HepG2 (cell line): ENCODE measurements around the gene DUS1L. TPM values are rescaled to one million over a fixed set of nuclear protein-coding genes. Genes with fewer than 3 reads are reported as not detected.

Experiments used
- CREB1 ChIP-seq, 2 experiments: fragments of 450-650 bp in 1 of 2; IDR thresholded peaks; 2 replicates each; pipeline ENCODE4 v1.6.1; 2016 to 2017; ENCODE audit warnings: control low read depth in 1 of 2, mild to moderate bottlenecking in 1 of 2, missing compliant biosample characterization in 1 of 2, missing genetic modification characterization in 1 of 2
- CSRNP1 ChIP-seq: sonication (generic); formaldehyde crosslinking; IDR thresholded peaks from 2 replicates; pipeline ENCODE4 v1.8.1; 2023; ENCODE audit warnings: mild to moderate bottlenecking, missing genetic modification reagents
- GLMP ChIP-seq: sonication (generic); formaldehyde crosslinking; IDR thresholded peaks from 2 replicates; pipeline ENCODE4 v1.9.0; 2021; ENCODE audit warnings: missing genetic modification reagents, mild to moderate bottlenecking, borderline replicate concordance
- NR2F6 ChIP-seq, 2 experiments: IDR thresholded peaks; 2 replicates each; pipeline ENCODE4 v1.6.1; 2016; ENCODE audit warnings: antibody characterized with exemption in 1 of 2, mild to moderate bottlenecking in 1 of 2
- SNAPC4 ChIP-seq: sonication (generic); formaldehyde crosslinking; IDR thresholded peaks from 2 replicates; pipeline ENCODE4 v1.4.0; 2020; ENCODE audit warnings: mild to moderate bottlenecking, missing genetic modification reagents
- YEATS2 ChIP-seq: sonication (generic); formaldehyde crosslinking; IDR thresholded peaks from 2 replicates; pipeline ENCODE4 v1.4.0; 2020; ENCODE audit warnings: missing genetic modification reagents, borderline replicate concordance
- ZNF18 ChIP-seq: sonication (generic); formaldehyde crosslinking; IDR thresholded peaks from 2 replicates; pipeline ENCODE4 v1.8.0; 2022; ENCODE audit warnings: mild to moderate bottlenecking, missing genetic modification reagents; ENCODE audit not compliant: insufficient replicate concordance
- ZNF530 ChIP-seq: sonication (generic); formaldehyde crosslinking; IDR thresholded peaks from 2 replicates; pipeline ENCODE4 v1.5.0; 2020; ENCODE audit warnings: low read depth, mild to moderate bottlenecking, missing genetic modification reagents
- ZNF589 ChIP-seq: sonication (generic); formaldehyde crosslinking; conservative IDR thresholded peaks from 2 replicates; pipeline ENCODE4 v1.8.0; 2022; ENCODE audit warnings: mild to moderate bottlenecking, moderate library complexity, missing genetic modification reagents
- ZNF878 ChIP-seq: sonication (generic); formaldehyde crosslinking; IDR thresholded peaks from 2 replicates; pipeline ENCODE4 v1.8.1; 2023; ENCODE audit warnings: mild to moderate bottlenecking, missing genetic modification reagents, moderate library complexity
- polyA plus RNA-seq, 8 experiments: library from polyadenylated mRNA; depleted of rRNA in 3 of 8; stranded (reverse) in 7 of 8; unstranded in 1 of 8; fragments of >200 nt; fragmentation: Illumina TruSeq in 4 of 8; extraction: Trizol in 4 of 8; gene quantifications; 2 replicates each; pipeline versions ENCODE4 v1.2.1 to v1.2.3, GENCODE V29; 2011 to 2016; ENCODE audit warnings: low read depth in 4 of 8, missing spikeins in 1 of 8, mixed read lengths in 1 of 8; ENCODE audit not compliant: insufficient read depth in 1 of 8
- total RNA-seq, 5 experiments: library from RNA; depleted of rRNA; stranded (reverse); fragments of >200 nt; fragmentation: Illumina TruSeq; extraction: Trizol; gene quantifications; 2 replicates each; pipeline ENCODE4 v1.2.3, GENCODE V29; 2016; ENCODE audit warnings: low read depth in 1 of 5
- TF ChIP-seq, protein P1 (sequence below): sonication (generic); formaldehyde crosslinking; IDR thresholded peaks from 2 replicates; pipeline ENCODE4 v1.5.0; 2020; ENCODE audit warnings: missing genetic modification reagents
- TF ChIP-seq, protein P2 (sequence below): sonication (generic); formaldehyde crosslinking; IDR thresholded peaks from 2 replicates; pipeline ENCODE4 v1.4.0; 2020; ENCODE audit warnings: missing genetic modification reagents

DUS1L gene
- total and polyA plus RNA-seq, 2 of the 13 experiments (the other 11 are each of a cell fraction or from before 2014, with no cell fraction given) = 81.0 to 109 TPM

GRCh38 chr17:82051776-82052637 is 13.6 kb downstream of the DUS1L start, which contains the start of the genes GPS1 and RFNG (continued):
- TF ChIP-seq, protein P1, sequence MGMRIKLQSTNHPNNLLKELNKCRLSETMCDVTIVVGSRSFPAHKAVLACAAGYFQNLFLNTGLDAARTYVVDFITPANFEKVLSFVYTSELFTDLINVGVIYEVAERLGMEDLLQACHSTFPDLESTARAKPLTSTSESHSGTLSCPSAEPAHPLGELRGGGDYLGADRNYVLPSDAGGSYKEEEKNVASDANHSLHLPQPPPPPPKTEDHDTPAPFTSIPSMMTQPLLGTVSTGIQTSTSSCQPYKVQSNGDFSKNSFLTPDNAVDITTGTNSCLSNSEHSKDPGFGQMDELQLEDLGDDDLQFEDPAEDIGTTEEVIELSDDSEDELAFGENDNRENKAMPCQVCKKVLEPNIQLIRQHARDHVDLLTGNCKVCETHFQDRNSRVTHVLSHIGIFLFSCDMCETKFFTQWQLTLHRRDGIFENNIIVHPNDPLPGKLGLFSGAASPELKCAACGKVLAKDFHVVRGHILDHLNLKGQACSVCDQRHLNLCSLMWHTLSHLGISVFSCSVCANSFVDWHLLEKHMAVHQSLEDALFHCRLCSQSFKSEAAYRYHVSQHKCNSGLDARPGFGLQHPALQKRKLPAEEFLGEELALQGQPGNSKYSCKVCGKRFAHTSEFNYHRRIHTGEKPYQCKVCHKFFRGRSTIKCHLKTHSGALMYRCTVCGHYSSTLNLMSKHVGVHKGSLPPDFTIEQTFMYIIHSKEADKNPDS (CRISPR knock-in tag) = no peak
- TF ChIP-seq CREB1 (IDR thresholded peaks at IDR 0.05) = peak; percentile 53; the same call in 1 of the 2 replicates
- TF ChIP-seq CREB1 (CRISPR knock-in tag; IDR thresholded peaks at IDR 0.05) = no peak
- TF ChIP-seq, protein P2, sequence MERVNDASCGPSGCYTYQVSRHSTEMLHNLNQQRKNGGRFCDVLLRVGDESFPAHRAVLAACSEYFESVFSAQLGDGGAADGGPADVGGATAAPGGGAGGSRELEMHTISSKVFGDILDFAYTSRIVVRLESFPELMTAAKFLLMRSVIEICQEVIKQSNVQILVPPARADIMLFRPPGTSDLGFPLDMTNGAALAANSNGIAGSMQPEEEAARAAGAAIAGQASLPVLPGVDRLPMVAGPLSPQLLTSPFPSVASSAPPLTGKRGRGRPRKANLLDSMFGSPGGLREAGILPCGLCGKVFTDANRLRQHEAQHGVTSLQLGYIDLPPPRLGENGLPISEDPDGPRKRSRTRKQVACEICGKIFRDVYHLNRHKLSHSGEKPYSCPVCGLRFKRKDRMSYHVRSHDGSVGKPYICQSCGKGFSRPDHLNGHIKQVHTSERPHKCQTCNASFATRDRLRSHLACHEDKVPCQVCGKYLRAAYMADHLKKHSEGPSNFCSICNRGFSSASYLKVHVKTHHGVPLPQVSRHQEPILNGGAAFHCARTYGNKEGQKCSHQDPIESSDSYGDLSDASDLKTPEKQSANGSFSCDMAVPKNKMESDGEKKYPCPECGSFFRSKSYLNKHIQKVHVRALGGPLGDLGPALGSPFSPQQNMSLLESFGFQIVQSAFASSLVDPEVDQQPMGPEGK (CRISPR knock-in tag) = peak; percentile 69
- no peak for TF ChIP-seq GLMP
- TF ChIP-seq CSRNP1 = no peak
- TF ChIP-seq SNAPC4 = no peak
- TF ChIP-seq ZNF878 (CRISPR knock-in tag) = no peak
- no peak for TF ChIP-seq NR2F6 (IDR thresholded peaks at IDR 0.05)
- TF ChIP-seq NR2F6 (CRISPR knock-in tag; IDR thresholded peaks at IDR 0.05) = peak; percentile 33; the same call in 1 of the 2 replicates
- no peak for TF ChIP-seq ZNF530 (CRISPR knock-in tag)
- TF ChIP-seq ZNF589 (CRISPR knock-in tag) = peak; percentile 62; the same call in 1 of the 2 replicates
- 0 out of 2 replicates have a peak, but pooled peaks have one; percentile 47 for TF ChIP-seq YEATS2 (CRISPR knock-in tag)
- peak; percentile 41 for TF ChIP-seq ZNF18 (CRISPR knock-in tag)
